Right hindlimb (tissue), 1 donor: ENCODE measurements around the gene STRA6.
"Not testable (repeated sequence)": the region's sequence is repeated elsewhere in the genome, so short reads cannot be mapped to it uniquely, and the experiment has no call there.

Experiments used
- DNase-seq: peaks from one replicate; pipeline ENCODE4 v3.0.0-alpha.2; 2018

Gene STRA6

GRCh38 chr15:74179983-74180880 lies 22.4 kb downstream of the STRA6 start:
- peak; percentile 73 for DNase-seq

GRCh38 chr15:74179101-74179841 lies 23.3 kb downstream of the STRA6 start:
- peak; percentile 78 for DNase-seq

GRCh38 chr15:74178326-74179100 lies 24.1 kb downstream of the STRA6 start:
- DNase-seq, result no peak

GRCh38 chr15:74176262-74177214 lies 26.0 kb downstream of the STRA6 start:
- no peak for DNase-seq

GRCh38 chr15:74175271-74176191 lies 27.1 kb downstream of the STRA6 start:
- no peak for DNase-seq

GRCh38 chr15:74174958-74175253 lies 27.7 kb downstream of the STRA6 start:
- no peak for DNase-seq

- peak; percentile 96 for DNase-seq
Measured at GRCh38 chr15:74174219-74174957, 28.2 kb downstream of the STRA6 start.

- peak; percentile 88 for DNase-seq
Measured at GRCh38 chr15:74173380-74174218, 29.0 kb downstream of the STRA6 start, which contains the start of gene ISLR. ISLR (plus strand) TSS chr15:74173710; CDS start chr15:74174859, 1,149 bp downstream.

- DNase-seq, result peak; percentile 88
Measured at GRCh38 chr15:74172701-74173379, 29.7 kb downstream of the STRA6 start.

- no peak for DNase-seq
Measured at GRCh38 chr15:74171965-74172541, 30.5 kb downstream of the STRA6 start.

- no peak for DNase-seq
Measured at GRCh38 chr15:74170875-74171578, 31.6 kb downstream of the STRA6 start.

- DNase-seq, result no peak
Measured at GRCh38 chr15:74170071-74170844, 32.3 kb downstream of the STRA6 start.

- DNase-seq, result peak; percentile 70
Measured at GRCh38 chr15:74168711-74169126, 33.9 kb downstream of the STRA6 start.

- no peak for DNase-seq
Measured at GRCh38 chr15:74167891-74168331, 34.7 kb downstream of the STRA6 start.

- no peak for DNase-seq
Measured at GRCh38 chr15:74165461-74165860, 37.1 kb downstream of the STRA6 start.

- DNase-seq, result not testable (repeated sequence)
Measured at GRCh38 chr15:74162195-74162536, 40.4 kb downstream of the STRA6 start.

- not testable (repeated sequence) for DNase-seq
Measured at GRCh38 chr15:74160390-74160789, 42.2 kb downstream of the STRA6 start.
